OCI-LY3 (cell line): Measurements from ENCODE around the gene SPATA6L.

ENCODE experiments used
- CTCF ChIP-seq: fragments of 200-600, 300-600 bp; sonication (generic); IDR thresholded peaks from 2 replicates; pipeline ENCODE4 v1.5.1; 2014; ENCODE audit warnings: antibody characterized with exemption, low read length, low read depth
- EZH2phosphoT487 ChIP-seq: fragments of 200-600 bp; shearing (Covaris generic); IDR thresholded peaks from 2 replicates; pipeline ENCODE4 v1.6.1; 2018; ENCODE audit warnings: antibody characterized with exemption, mixed run types, low read depth

- TF ChIP-seq CTCF (no peak), EZH2phosphoT487 (no peak)
Measured at GRCh38 chr9:4700932-4701331, 34.7 kb upstream of the SPATA6L start.
